ENCODE measurements around the gene FBXL13.

GRCh38 chr7:103031024-103031423 is 43.6 kb downstream of the FBXL13 start:
- no peak for TF ChIP-seq ZNF331 (CRISPR knock-in tag; IDR thresholded peaks at IDR 0.05; ENCODE audit: low read depth)
- TF ChIP-seq CREB1 (CRISPR knock-in tag; IDR thresholded peaks at IDR 0.05; ENCODE audit: low read depth) = no peak
- no peak for TF ChIP-seq NANOG (IDR thresholded peaks at IDR 0.05; ENCODE audit: borderline replicate concordance)
- TF ChIP-seq, protein P1, sequence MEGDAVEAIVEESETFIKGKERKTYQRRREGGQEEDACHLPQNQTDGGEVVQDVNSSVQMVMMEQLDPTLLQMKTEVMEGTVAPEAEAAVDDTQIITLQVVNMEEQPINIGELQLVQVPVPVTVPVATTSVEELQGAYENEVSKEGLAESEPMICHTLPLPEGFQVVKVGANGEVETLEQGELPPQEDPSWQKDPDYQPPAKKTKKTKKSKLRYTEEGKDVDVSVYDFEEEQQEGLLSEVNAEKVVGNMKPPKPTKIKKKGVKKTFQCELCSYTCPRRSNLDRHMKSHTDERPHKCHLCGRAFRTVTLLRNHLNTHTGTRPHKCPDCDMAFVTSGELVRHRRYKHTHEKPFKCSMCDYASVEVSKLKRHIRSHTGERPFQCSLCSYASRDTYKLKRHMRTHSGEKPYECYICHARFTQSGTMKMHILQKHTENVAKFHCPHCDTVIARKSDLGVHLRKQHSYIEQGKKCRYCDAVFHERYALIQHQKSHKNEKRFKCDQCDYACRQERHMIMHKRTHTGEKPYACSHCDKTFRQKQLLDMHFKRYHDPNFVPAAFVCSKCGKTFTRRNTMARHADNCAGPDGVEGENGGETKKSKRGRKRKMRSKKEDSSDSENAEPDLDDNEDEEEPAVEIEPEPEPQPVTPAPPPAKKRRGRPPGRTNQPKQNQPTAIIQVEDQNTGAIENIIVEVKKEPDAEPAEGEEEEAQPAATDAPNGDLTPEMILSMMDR (conservative IDR thresholded peaks at IDR 0.05; ENCODE audit: low read depth in 2 of 2) = no peak
- TF ChIP-seq REST (IDR thresholded peaks at IDR 0.05; ENCODE audit: unreplicated experiment) = no peak

All from GM23338 (cell line).